Spleen (tissue), 11 donors: ENCODE measurements around the gene SYNM. TPM values are rescaled to one million over a fixed set of nuclear protein-coding genes. Genes with fewer than 3 reads are reported as not detected.

Source experiments
- DNase-seq: peaks from one replicate; pipeline ENCODE4 v3.0.0-alpha.2; 2020
- H3K27ac ChIP-seq, 8 donors: fragments of 200-600 bp; sonication (generic) in 7 of 8; 1 replicate in 4 of 8; 2 replicates in 4 of 8; pipeline versions ENCODE4 v1.5.0 to v1.8.0; 2016 to 2021; ENCODE audit warnings: inconsistent platforms in 4 of 8, mild to moderate bottlenecking in 4 of 8, moderate library complexity in 1 of 8
- H3K27me3 ChIP-seq, 7 donors: fragments of 200-600 bp; sonication (generic) in 6 of 7; replicated peaks in 1 of 7; 1 replicate in 4 of 7; 2 replicates in 3 of 7; pipeline versions ENCODE4 v1.5.0 to v1.8.0; 2016 to 2021; ENCODE audit warnings: inconsistent platforms in 3 of 7, mild to moderate bottlenecking in 1 of 7
- H3K36me3 ChIP-seq, 6 donors: fragments of 200-600 bp; sonication (generic) in 5 of 6; 1 replicate in 4 of 6; 2 replicates in 2 of 6; pipeline versions ENCODE4 v1.5.0 to v1.8.0; 2016 to 2021; ENCODE audit warnings: inconsistent platforms in 2 of 6
- H3K4me1 ChIP-seq, 6 donors: fragments of 200-600 bp; sonication (generic) in 5 of 6; 1 replicate in 3 of 6; 2 replicates in 3 of 6; pipeline versions ENCODE4 v1.5.0 to v1.8.0; 2016 to 2021; ENCODE audit warnings: inconsistent platforms in 3 of 6
- H3K4me3 ChIP-seq, 8 donors: fragments of 200-600 bp; sonication (generic) in 7 of 8; 1 replicate in 4 of 8; 2 replicates in 4 of 8; pipeline versions ENCODE4 v1.5.0 to v1.8.0; 2016 to 2021; ENCODE audit warnings: inconsistent platforms in 4 of 8, mild to moderate bottlenecking in 4 of 8, moderate library complexity in 2 of 8
- H3K9me3 ChIP-seq, 8 donors: fragments of 200-600 bp; sonication (generic) in 7 of 8; 1 replicate in 4 of 8; 2 replicates in 4 of 8; pipeline versions ENCODE4 v1.5.0 to v1.8.0; 2016 to 2021; ENCODE audit warnings: inconsistent platforms in 4 of 8
- POLR2A ChIP-seq, 3 donors: fragments of 450-650 bp; IDR thresholded peaks; one replicate each; pipeline ENCODE4 v1.5.1; 2017; ENCODE audit warnings: antibody characterized with exemption in 3 of 3, mild to moderate bottlenecking in 1 of 3
- POLR2AphosphoS5 ChIP-seq, 3 donors: sonication (generic); formaldehyde crosslinking; IDR thresholded peaks; one replicate each; pipeline ENCODE4 v1.5.1; 2017; ENCODE audit warnings: antibody characterized with exemption in 3 of 3
- WGBS, 5 donors: extraction: QIAGEN DNeasy Blood & Tissue Kit in 3 of 5; methylation state at CpG; one replicate each; pipeline versions ENCODE4 v1.1.5 to v1.1.7; 2013 to 2018; 5-methylcytosine and 5-hydroxymethylcytosine counted together
- intact Hi-C: fragments of 100-400 bp; cut with DNase I; formaldehyde crosslinking; loops from one replicate; pipeline ENCODE4 v1.15.0; 2023; ENCODE audit warnings: low total_unique reads
- polyA plus RNA-seq, 3 donors: library from polyadenylated mRNA; stranded (reverse); fragments of 200-250 nt; gene quantifications; one replicate each; pipeline ENCODE4 v1.2.1, GENCODE V29; 2013
- total RNA-seq, 7 donors: library from RNA; depleted of rRNA in 3 of 7; stranded (reverse); fragments of >200 nt in 3 of 7; fragmentation: NEBNext Ultra II Directional in 4 of 7; extraction: Animal tissue kit (Norgen Biotek cat#: 25700) in 4 of 7; gene quantifications; one replicate each; pipeline versions ENCODE4 v1.1.0 to v1.2.1, GENCODE V29; 2016 to 2021
- TF ChIP-seq, protein P1 (sequence below), 11 experiments: fragments of 200-600 bp in 7 of 11; fragments of 450-650 bp in 4 of 11; sonication (generic) in 4 of 11; IDR thresholded peaks in 8 of 11; conservative IDR thresholded peaks in 3 of 11; 1 replicate in 7 of 11; 2 replicates in 4 of 11; pipeline versions ENCODE4 v1.4.0 to v1.8.0; 2016 to 2021; ENCODE audit warnings: antibody characterized with exemption in 11 of 11, inconsistent platforms in 4 of 11, mild to moderate bottlenecking in 1 of 11
- donor health status: healthy with polysubstance abuse.
- donor health status: DM: no; HTN: no; CAD: no; lungs with moderate emphysema.
- donor health status: DM: no; HTN: no; CAD: no.
- donor health status: Bipolar disorder and iron deficiency.
- donor health status: healthy.
- donor health status: DM: no; HTN: no; CAD: no.
- donor health status: DM: yes; HTN: yes; CAD: no.

Gene SYNM
- total and polyA plus RNA-seq, 10 donors, result 3.3 to 10.7 (median 4.1) TPM

DNA sequence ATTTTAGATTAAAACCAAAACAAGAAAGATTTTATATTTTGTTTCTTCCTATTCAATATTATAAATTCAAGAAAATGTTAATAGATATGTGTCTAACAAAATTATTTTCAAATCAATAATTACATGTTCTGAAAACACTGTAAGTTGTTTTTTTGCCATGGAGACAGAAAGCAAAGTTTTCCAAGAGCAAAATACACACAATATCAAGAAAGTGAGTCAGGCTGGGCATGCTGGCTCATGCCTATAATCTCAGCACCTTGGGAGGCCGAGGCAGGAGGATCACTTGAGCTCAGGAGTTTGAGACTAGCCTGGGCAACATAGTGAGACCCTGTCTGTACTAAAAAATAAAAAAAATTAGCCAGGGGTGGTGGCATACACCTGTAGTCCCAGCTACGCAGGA is 72.8 kb downstream of the SYNM start:
- TF ChIP-seq POLR2A (IDR thresholded peaks at IDR 0.05) (no peak), POLR2AphosphoS5 (IDR thresholded peaks at IDR 0.05) (no peak)
- TF ChIP-seq, protein P1, sequence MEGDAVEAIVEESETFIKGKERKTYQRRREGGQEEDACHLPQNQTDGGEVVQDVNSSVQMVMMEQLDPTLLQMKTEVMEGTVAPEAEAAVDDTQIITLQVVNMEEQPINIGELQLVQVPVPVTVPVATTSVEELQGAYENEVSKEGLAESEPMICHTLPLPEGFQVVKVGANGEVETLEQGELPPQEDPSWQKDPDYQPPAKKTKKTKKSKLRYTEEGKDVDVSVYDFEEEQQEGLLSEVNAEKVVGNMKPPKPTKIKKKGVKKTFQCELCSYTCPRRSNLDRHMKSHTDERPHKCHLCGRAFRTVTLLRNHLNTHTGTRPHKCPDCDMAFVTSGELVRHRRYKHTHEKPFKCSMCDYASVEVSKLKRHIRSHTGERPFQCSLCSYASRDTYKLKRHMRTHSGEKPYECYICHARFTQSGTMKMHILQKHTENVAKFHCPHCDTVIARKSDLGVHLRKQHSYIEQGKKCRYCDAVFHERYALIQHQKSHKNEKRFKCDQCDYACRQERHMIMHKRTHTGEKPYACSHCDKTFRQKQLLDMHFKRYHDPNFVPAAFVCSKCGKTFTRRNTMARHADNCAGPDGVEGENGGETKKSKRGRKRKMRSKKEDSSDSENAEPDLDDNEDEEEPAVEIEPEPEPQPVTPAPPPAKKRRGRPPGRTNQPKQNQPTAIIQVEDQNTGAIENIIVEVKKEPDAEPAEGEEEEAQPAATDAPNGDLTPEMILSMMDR (IDR thresholded peaks at IDR 0.05 in 8 of 11, conservative IDR thresholded peaks at IDR 0.05 in 3 of 11), result no peak
- H3K4me1 ChIP-seq, result peaks cover 0 to 8% (median 0%) of the 10 kb centered on the region in 6 donors
- H3K27me3 ChIP-seq, result no peaks in the 10 kb centered on the region
- no peak for DNase-seq
- 89 to 98% (median 91%) methylated on average over 2 of the region's 2 CpGs for WGBS, 5 donors
- no peak overlapping the region for H3K27ac ChIP-seq
- H3K4me3 ChIP-seq, result no peak overlapping the region
- peaks cover 0 to 21% (median 0%) of the 10 kb centered on the region in 6 donors for H3K36me3 ChIP-seq
- intact Hi-C loops, result no loop called here
- no peaks in the 10 kb centered on the region for H3K9me3 ChIP-seq

DNA sequence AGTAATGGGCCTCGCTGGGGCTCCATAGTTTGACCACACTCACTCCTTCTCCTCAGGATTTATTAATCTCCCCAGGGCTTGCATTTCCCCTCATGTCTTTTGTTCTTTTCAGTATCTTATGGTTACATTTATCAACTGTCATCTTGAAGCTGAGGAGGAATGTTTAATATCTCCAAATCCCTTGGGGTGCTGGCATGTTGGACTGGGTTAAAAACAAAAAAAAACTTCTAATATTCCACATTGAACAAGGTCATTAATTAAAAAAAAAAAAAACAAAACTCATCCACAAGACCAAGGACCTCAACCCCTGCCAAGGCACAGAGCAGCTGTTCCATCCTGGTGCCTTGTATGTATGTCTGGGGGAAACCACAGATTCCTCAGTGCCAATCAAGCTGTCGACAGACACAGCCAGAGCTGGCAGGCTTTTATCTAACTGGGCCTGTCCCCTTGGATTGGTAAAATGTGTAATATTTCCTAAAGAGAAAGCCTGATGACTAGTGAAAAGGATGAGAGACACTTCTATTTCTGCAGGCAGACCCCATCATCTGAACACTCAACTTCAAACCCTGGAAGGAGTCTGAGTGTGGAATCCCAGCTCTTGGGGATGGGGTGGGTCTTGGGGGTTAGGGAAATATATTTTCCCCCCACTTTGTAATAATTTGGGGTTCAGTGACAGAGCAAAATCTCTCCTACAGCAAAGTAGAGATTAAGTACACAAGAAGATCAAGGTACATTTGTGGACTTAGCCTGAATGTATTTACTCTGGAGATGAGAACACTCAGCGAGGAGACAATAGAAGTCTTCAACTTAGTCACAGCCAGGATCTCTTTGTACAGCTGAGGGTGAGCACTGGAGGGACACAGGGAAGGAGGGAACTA is 75.4 kb downstream of the SYNM start:
- H3K4me3 ChIP-seq, result no peak overlapping the region
- H3K27me3 ChIP-seq, result no peaks in the 10 kb centered on the region
- peaks cover 0 to 8% (median 0%) of the 10 kb centered on the region in 6 donors for H3K36me3 ChIP-seq
- intact Hi-C loops, result no loop called here
- TF ChIP-seq, protein P1 (IDR thresholded peaks at IDR 0.05 in 8 of 11, conservative IDR thresholded peaks at IDR 0.05 in 3 of 11), result no peak
- TF ChIP-seq POLR2A (IDR thresholded peaks at IDR 0.05) (no peak), POLR2AphosphoS5 (IDR thresholded peaks at IDR 0.05) (no peak)
- H3K27ac ChIP-seq, result no peak overlapping the region
- H3K9me3 ChIP-seq, result no peaks in the 10 kb centered on the region
- 59 to 90% (median 76%) methylated on average over 3 of the region's 3 CpGs for WGBS, 5 donors
- DNase-seq, result no peak
- H3K4me1 ChIP-seq, result peaks cover 0 to 8% (median 0%) of the 10 kb centered on the region in 6 donors

DNA sequence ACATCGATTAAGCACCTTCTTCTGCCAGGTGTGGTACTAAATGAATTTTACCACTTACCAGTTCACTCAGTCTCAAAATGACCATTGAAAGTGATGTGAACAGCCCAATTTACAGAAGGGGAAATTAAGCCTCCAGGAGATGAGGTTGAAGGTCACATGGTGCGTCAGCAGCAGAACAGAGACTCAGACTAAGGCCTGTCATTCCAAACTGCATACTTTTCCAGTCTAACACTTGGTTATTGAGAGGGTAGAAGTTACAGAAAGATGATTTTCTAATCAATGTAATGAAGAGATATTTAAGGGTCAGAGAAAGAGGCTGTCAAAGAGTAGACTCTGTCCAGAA is 76.1 kb downstream of the SYNM start:
- WGBS, 5 donors, result 84 to 97% (median 93%) methylated on average over 2 of the region's 2 CpGs
- intact Hi-C loops, result no loop called here
- Histone ChIP-seq H3K9me3 (no peaks in the 10 kb centered on the region), H3K4me3 (no peak overlapping the region), H3K4me1 (peaks cover 0 to 8% (median 0%) of the 10 kb centered on the region in 6 donors), H3K36me3 (peaks cover 0 to 8% (median 0%) of the 10 kb centered on the region in 6 donors), H3K27ac (peak overlapping the region in 1 of 8 donors; percentile 26), H3K27me3 (no peaks in the 10 kb centered on the region)
- TF ChIP-seq POLR2A (IDR thresholded peaks at IDR 0.05) (no peak), POLR2AphosphoS5 (IDR thresholded peaks at IDR 0.05) (no peak)
- TF ChIP-seq, protein P1 (IDR thresholded peaks at IDR 0.05 in 8 of 11, conservative IDR thresholded peaks at IDR 0.05 in 3 of 11), result no peak
- no peak for DNase-seq

DNA sequence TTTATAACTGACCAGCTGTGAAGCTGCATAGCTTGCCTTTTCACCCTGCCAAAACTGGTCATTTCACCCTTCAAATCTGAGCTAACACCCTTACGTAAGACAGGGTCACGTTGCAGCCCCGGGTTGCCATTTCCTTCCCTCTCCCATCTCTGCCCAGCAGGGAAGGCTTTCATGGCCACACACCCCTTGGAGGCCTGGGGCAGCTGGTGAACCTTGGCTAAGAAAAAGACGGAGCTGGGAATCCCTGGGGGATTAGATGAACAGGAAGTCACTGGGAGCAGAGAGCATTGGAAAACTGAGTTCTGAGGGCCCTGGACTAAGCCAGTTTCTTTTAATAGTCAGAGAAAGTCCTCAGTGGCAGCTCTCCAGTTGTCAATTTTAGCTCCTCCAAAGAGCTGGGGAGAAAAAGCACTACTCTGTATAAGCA is 76.7 kb downstream of the SYNM start:
- 20 to 46% (median 33%) methylated on average over 4 of the region's 4 CpGs for WGBS, 5 donors
- Histone ChIP-seq H3K4me3 (no peak overlapping the region), H3K36me3 (peaks cover 0 to 8% (median 0%) of the 10 kb centered on the region in 6 donors), H3K4me1 (peaks cover 0 to 8% (median 0%) of the 10 kb centered on the region in 6 donors), H3K27me3 (no peaks in the 10 kb centered on the region), H3K27ac (peak overlapping the region in 2 of 8 donors; percentile 26 to 27), H3K9me3 (no peaks in the 10 kb centered on the region)
- intact Hi-C loops, result no loop called here
- DNase-seq, result no peak
- TF ChIP-seq, protein P1 (IDR thresholded peaks at IDR 0.05 in 8 of 11, conservative IDR thresholded peaks at IDR 0.05 in 3 of 11), result no peak
- peak in 1 of 3 donors; percentile 33 for TF ChIP-seq POLR2AphosphoS5 (IDR thresholded peaks at IDR 0.05)
- no peak for TF ChIP-seq POLR2A (IDR thresholded peaks at IDR 0.05)
